HG02798 (cell line): ENCODE results near the gene TNFAIP8L2.
"Not testable (repeated sequence)": the region's sequence is repeated elsewhere in the genome, so short reads cannot be mapped to it uniquely, and the experiment has no call there.

Source experiments
- ATAC-seq: cut with Tn5 transposase; IDR thresholded peaks from one replicate; pipeline ENCODE4 v1.9.1; 2021; ENCODE audit warnings: mild to moderate bottlenecking; ENCODE audit not compliant: unreplicated experiment, poor library complexity

TNFAIP8L2 gene

GRCh38 chr1:151187205-151187604 lies 30.8 kb downstream of the TNFAIP8L2 start:
- ATAC-seq, result no peak

- ATAC-seq, result not testable (repeated sequence)
Measured at GRCh38 chr1:151188667-151189066, 32.2 kb downstream of the TNFAIP8L2 start.

GRCh38 chr1:151189637-151190445 lies 33.4 kb downstream of the TNFAIP8L2 start, which contains the start of gene VPS72:
Gene VPS72, minus strand, starts transcription at chr1:151190197. Its CDS starts 76 bp downstream, at chr1:151190121.
- ATAC-seq, result peak; percentile 93

GRCh38 chr1:151192047-151192446 lies 35.6 kb downstream of the TNFAIP8L2 start:
- no peak for ATAC-seq

- ATAC-seq, result no peak
Measured at GRCh38 chr1:151193304-151193703, 36.9 kb downstream of the TNFAIP8L2 start.

GRCh38 chr1:151193856-151194255 lies 37.4 kb downstream of the TNFAIP8L2 start:
- ATAC-seq, result no peak

GRCh38 chr1:151194894-151195594 lies 38.6 kb downstream of the TNFAIP8L2 start:
- not testable (repeated sequence) for ATAC-seq

- no peak for ATAC-seq
Measured at GRCh38 chr1:151196292-151196800, 39.9 kb downstream of the TNFAIP8L2 start.

GRCh38 chr1:151197863-151198253 lies 41.4 kb downstream of the TNFAIP8L2 start:
- no peak for ATAC-seq

- peak; percentile 94 for ATAC-seq
Measured at GRCh38 chr1:151198254-151199127, 42.0 kb downstream of the TNFAIP8L2 start, which contains the start of gene PIP5K1A. Gene PIP5K1A, plus strand, starts transcription at chr1:151198552. Its CDS starts 445 bp downstream, at chr1:151198997.

GRCh38 chr1:151199873-151200581 lies 43.6 kb downstream of the TNFAIP8L2 start:
- ATAC-seq, result no peak

- not testable (repeated sequence) for ATAC-seq
Measured at GRCh38 chr1:151205381-151205965, 49.0 kb downstream of the TNFAIP8L2 start.
